GM12872 (cell line): ENCODE measurements around the gene IST1.

Source experiments
- TF ChIP-seq, protein P1 (sequence below): IDR thresholded peaks from 3 replicates; pipeline ENCODE4 v1.5.1; 2011; ENCODE audit warnings: low read depth, mild to moderate bottlenecking, low read length, moderate library complexity; ENCODE audit not compliant: insufficient read depth

IST1 gene

GRCh38 chr16:71914802-71915201 is 19.5 kb downstream of the IST1 start:
- TF ChIP-seq, protein P1, sequence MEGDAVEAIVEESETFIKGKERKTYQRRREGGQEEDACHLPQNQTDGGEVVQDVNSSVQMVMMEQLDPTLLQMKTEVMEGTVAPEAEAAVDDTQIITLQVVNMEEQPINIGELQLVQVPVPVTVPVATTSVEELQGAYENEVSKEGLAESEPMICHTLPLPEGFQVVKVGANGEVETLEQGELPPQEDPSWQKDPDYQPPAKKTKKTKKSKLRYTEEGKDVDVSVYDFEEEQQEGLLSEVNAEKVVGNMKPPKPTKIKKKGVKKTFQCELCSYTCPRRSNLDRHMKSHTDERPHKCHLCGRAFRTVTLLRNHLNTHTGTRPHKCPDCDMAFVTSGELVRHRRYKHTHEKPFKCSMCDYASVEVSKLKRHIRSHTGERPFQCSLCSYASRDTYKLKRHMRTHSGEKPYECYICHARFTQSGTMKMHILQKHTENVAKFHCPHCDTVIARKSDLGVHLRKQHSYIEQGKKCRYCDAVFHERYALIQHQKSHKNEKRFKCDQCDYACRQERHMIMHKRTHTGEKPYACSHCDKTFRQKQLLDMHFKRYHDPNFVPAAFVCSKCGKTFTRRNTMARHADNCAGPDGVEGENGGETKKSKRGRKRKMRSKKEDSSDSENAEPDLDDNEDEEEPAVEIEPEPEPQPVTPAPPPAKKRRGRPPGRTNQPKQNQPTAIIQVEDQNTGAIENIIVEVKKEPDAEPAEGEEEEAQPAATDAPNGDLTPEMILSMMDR: no peak

DNA sequence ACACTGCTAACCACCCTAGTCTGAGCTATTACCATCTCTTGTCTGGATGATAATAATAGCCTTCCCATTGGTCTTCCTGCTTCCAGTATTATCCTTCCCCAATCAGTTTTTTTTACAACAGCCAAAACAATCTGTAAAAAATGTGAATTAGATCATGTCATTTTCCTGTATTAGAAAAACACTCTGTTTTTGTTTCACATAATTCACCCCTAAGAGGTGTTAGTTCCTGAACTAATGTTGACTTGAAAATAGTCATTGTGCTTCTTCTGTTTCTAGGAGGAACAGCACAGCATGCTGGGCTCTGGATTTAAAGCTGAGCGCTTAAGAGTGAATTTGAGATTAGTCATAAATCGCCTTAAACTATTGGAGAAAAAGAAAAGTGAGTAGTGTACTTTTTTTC is 20.0 kb downstream of the IST1 start:
- TF ChIP-seq, protein P1: no peak

DNA sequence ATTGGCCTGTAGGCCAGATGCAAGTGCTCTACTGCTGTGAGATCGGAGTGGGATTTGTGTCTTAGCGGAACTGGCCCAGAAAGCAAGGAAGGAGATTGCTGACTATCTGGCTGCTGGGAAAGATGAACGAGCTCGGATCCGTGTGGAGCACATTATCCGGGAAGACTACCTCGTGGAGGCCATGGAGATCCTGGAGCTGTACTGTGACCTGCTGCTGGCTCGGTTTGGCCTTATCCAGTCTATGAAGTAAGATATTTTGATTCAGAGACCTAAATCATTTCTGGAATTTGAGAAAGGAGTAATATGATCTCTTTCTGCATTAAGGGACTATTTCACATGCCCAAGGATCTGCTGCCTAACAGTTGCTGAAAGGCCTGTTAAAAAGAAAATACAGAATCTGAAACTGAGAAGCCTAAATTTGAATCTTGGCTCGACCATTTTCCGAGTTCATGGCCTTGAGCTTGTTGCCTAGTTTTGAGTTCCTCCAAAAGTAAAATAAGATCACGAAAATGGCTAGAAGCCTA is 21.1 kb downstream of the IST1 start:
- TF ChIP-seq, protein P1: no peak

GRCh38 chr16:71917900-71918299 is 22.6 kb downstream of the IST1 start:
- TF ChIP-seq, protein P1: no peak

DNA sequence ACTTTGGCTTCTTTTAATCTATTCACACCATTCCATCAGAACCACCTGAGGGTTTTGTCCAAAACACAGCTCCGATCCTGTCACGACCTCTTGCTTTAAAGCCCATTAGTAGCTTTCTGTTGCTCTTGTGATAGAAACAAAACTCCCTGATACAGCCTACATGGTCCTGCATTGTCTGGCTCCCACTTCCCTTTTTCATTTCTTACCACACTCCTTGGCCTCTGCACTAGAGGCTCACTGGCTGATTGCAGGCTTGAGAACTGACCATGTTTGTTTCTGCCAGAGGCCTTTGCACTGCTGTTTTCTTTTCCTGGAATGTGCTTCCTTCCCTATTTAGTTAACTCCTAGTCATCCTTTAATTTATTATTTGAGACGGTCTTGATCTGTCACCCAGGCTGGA is 23.7 kb downstream of the IST1 start:
- TF ChIP-seq, protein P1: no peak

- TF ChIP-seq, protein P1: no peak
Observed at GRCh38 chr16:71920658-71921057, 25.3 kb downstream of the IST1 start.

GRCh38 chr16:71923941-71924690 is 28.8 kb downstream of the IST1 start:
- TF ChIP-seq, protein P1: no peak
